H9 (cell line): ENCODE measurements around the gene MEIS2. TPM values are rescaled to one million over a fixed set of nuclear protein-coding genes. Genes with fewer than 3 reads are reported as not detected.

Experiments
- DNase-seq: peaks from one replicate; pipeline ENCODE4 v3.0.0-alpha.2; 2017
- H2AFZ ChIP-seq: one replicate; pipeline ENCODE4 v1.6.1; 2013; ENCODE audit warnings: mild to moderate bottlenecking, low read length, control low read depth, moderate library complexity
- H2AK5ac ChIP-seq: 2 replicates; pipeline ENCODE4 v1.6.1; 2013; ENCODE audit warnings: low read length, control low read depth, mixed read lengths; ENCODE audit not compliant: insufficient read length
- H2BK120ac ChIP-seq: one replicate; pipeline ENCODE4 v1.6.1; 2013; ENCODE audit warnings: low read depth, mild to moderate bottlenecking, low read length, control low read depth, inconsistent platforms; ENCODE audit not compliant: poor library complexity, severe bottlenecking
- H2BK12ac ChIP-seq: 2 replicates; pipeline ENCODE4 v1.6.1; 2013; ENCODE audit warnings: low read length, control low read depth, mixed read lengths, low read depth; ENCODE audit not compliant: insufficient read length
- H2BK15ac ChIP-seq: 2 replicates; pipeline ENCODE4 v1.6.1; 2013; ENCODE audit warnings: low read depth, low read length, control low read depth
- H2BK20ac ChIP-seq: one replicate; pipeline ENCODE4 v1.6.1; 2013; ENCODE audit warnings: low read depth, mild to moderate bottlenecking, low read length, control low read depth, inconsistent platforms; ENCODE audit not compliant: poor library complexity, severe bottlenecking
- H2BK5ac ChIP-seq: 2 replicates; pipeline ENCODE4 v1.6.1; 2013; ENCODE audit warnings: low read length, control low read depth, mixed read lengths; ENCODE audit not compliant: insufficient read length
- H3K14ac ChIP-seq: 2 replicates; pipeline ENCODE4 v1.6.1; 2013; ENCODE audit warnings: low read length, control low read depth; ENCODE audit not compliant: insufficient read depth
- H3K18ac ChIP-seq: 2 replicates; pipeline ENCODE4 v1.6.1; 2013; ENCODE audit warnings: low read depth, mild to moderate bottlenecking, mixed read lengths, low read length, control low read depth; ENCODE audit not compliant: insufficient read length
- H3K23ac ChIP-seq: 2 replicates; pipeline ENCODE4 v1.6.1; 2013; ENCODE audit warnings: low read length, control low read depth, mixed read lengths, low read depth; ENCODE audit not compliant: insufficient read length
- H3K23me2 ChIP-seq: 2 replicates; pipeline ENCODE4 v1.6.1; 2013; ENCODE audit warnings: low read depth, mild to moderate bottlenecking, mixed read lengths, low read length, control low read depth; ENCODE audit not compliant: insufficient read length, poor library complexity, severe bottlenecking
- H3K27ac ChIP-seq: 2 replicates; pipeline ENCODE4 v1.5.1; 2013; ENCODE audit warnings: low read length, control low read depth, mixed read lengths, low read depth; ENCODE audit not compliant: insufficient read length
- H3K27me3 ChIP-seq: 2 replicates; pipeline ENCODE4 v1.6.1; 2013; ENCODE audit warnings: low read length, control low read depth, inconsistent platforms; ENCODE audit not compliant: insufficient read depth
- H3K4ac ChIP-seq: 2 replicates; pipeline ENCODE4 v1.6.1; 2013; ENCODE audit warnings: low read depth, mild to moderate bottlenecking, control low read depth, inconsistent platforms, low read length, moderate library complexity
- H3K4me1 ChIP-seq: 2 replicates; pipeline ENCODE4 v1.6.1; 2013; ENCODE audit warnings: low read length, control low read depth, inconsistent platforms; ENCODE audit not compliant: insufficient read depth
- H3K4me2 ChIP-seq: 2 replicates; pipeline ENCODE4 v1.6.1; 2013; ENCODE audit warnings: low read length, control low read depth, mixed read lengths; ENCODE audit not compliant: insufficient read length, insufficient read depth
- H3K56ac ChIP-seq: 2 replicates; pipeline ENCODE4 v1.6.1; 2013; ENCODE audit warnings: low read depth, mild to moderate bottlenecking, mixed read lengths, low read length, control low read depth; ENCODE audit not compliant: insufficient read length
- H3K79me1 ChIP-seq: 2 replicates; pipeline ENCODE4 v1.6.1; 2013; ENCODE audit warnings: low read depth, mild to moderate bottlenecking, moderate library complexity, low read length, control low read depth, inconsistent platforms; ENCODE audit not compliant: insufficient read depth, poor library complexity, severe bottlenecking
- H3K79me2 ChIP-seq: 2 replicates; pipeline ENCODE4 v1.6.1; 2013; ENCODE audit warnings: low read length, control low read depth, inconsistent platforms; ENCODE audit not compliant: insufficient read depth
- H3K9ac ChIP-seq: 2 replicates; pipeline ENCODE4 v1.6.1; 2013; ENCODE audit warnings: low read length, control low read depth, mixed read lengths; ENCODE audit not compliant: insufficient read length; ENCODE audit errors: extremely low read depth
- H3K9me3 ChIP-seq: one replicate; pipeline ENCODE4 v1.6.1; 2013; ENCODE audit warnings: low read depth, low read length, inconsistent platforms; ENCODE audit not compliant: control insufficient read depth
- H3T11ph ChIP-seq: one replicate; pipeline ENCODE4 v1.6.1; 2013; ENCODE audit warnings: mild to moderate bottlenecking, low read length, control low read depth, inconsistent platforms
- H4K20me1 ChIP-seq: one replicate; pipeline ENCODE4 v1.6.1; 2013; ENCODE audit not compliant: control insufficient read depth, insufficient read length, insufficient read depth
- H4K5ac ChIP-seq: 2 replicates; pipeline ENCODE4 v1.6.1; 2013; ENCODE audit warnings: low read depth, mild to moderate bottlenecking, mixed read lengths, low read length, control low read depth; ENCODE audit not compliant: insufficient read length
- H4K8ac ChIP-seq: replicated peaks from 2 replicates; pipeline ENCODE4 v1.6.1; 2013; ENCODE audit warnings: low read length, control low read depth, mixed read lengths, low read depth; ENCODE audit not compliant: insufficient read length
- H4K91ac ChIP-seq: 2 replicates; pipeline ENCODE4 v1.6.1; 2013; ENCODE audit warnings: low read depth, mild to moderate bottlenecking, moderate library complexity, mixed read lengths, low read length, control low read depth; ENCODE audit not compliant: insufficient read length
- H3K27ac Mint-ChIP-seq, 3 experiments: 2 replicates in 2 of 3; 3 replicates in 1 of 3; pipeline ENCODE4 v1.8.0; 2020 to 2021; ENCODE audit warnings: mixed read lengths in 3 of 3, mild to moderate bottlenecking in 1 of 3, moderate library complexity in 1 of 3
- H3K27me3 Mint-ChIP-seq: 2 replicates; pipeline ENCODE4 v1.8.0; 2021; ENCODE audit warnings: low read depth, mild to moderate bottlenecking, moderate library complexity, mixed read lengths
- H3K36me3 Mint-ChIP-seq, 3 experiments: 2 replicates in 2 of 3; 3 replicates in 1 of 3; pipeline ENCODE4 v1.8.0; 2020 to 2021; ENCODE audit warnings: low read depth in 3 of 3, mixed read lengths in 3 of 3; ENCODE audit not compliant: insufficient read depth in 1 of 3
- H3K4me1 Mint-ChIP-seq, 2 experiments: 2 replicates each; pipeline ENCODE4 v1.8.0; 2020; ENCODE audit warnings: mixed read lengths in 2 of 2
- H3K4me3 Mint-ChIP-seq, 2 experiments: 2 replicates in 1 of 2; 3 replicates in 1 of 2; pipeline ENCODE4 v1.8.0; 2020 to 2021; ENCODE audit warnings: mild to moderate bottlenecking in 2 of 2, mixed read lengths in 2 of 2, moderate library complexity in 1 of 2
- H3K9me3 Mint-ChIP-seq, 2 experiments: 2 replicates in 1 of 2; 3 replicates in 1 of 2; pipeline ENCODE4 v1.8.0; 2020; ENCODE audit warnings: mild to moderate bottlenecking in 2 of 2, mixed read lengths in 2 of 2, moderate library complexity in 1 of 2
- CTCF ChIP-seq: fragments of 200-600 bp; sonication (generic); conservative IDR thresholded peaks from 3 replicates; pipeline ENCODE4 v1.8.0; 2021; ENCODE audit warnings: antibody characterized with exemption, mild to moderate bottlenecking
- WGBS: extraction: QIAGEN DNeasy Blood & Tissue Kit; methylation state at CpG from one replicate; pipeline ENCODE4 v1.1.7; 2013; ENCODE audit warnings: missing lambda C conversion rate, low lambda C conversion rate, mixed read lengths; ENCODE audit not compliant: insufficient read length; ENCODE audit errors: extremely low coverage; 5-methylcytosine and 5-hydroxymethylcytosine counted together
- total RNA-seq: library from RNA; stranded (reverse); gene quantifications from 2 replicates; pipeline ENCODE4 v1.2.1, GENCODE V29; 2021

MEIS2 gene
- total RNA-seq, 1 experiment from 2014 or later, result 0.35 TPM

- H3K27ac Mint-ChIP-seq, result peak overlapping the region; percentile 95 to 99 (median 98)
- no peak overlapping the region for H3T11ph ChIP-seq
- H4K91ac ChIP-seq, result no peak overlapping the region
- H3K79me2 ChIP-seq, result no peaks in the 10 kb centered on the region
- peak; percentile 64 for DNase-seq
- no peaks in the 10 kb centered on the region for H3K9me3 ChIP-seq
- no peak overlapping the region for H3K18ac ChIP-seq
- no peak overlapping the region for H4K5ac ChIP-seq
- peak overlapping the region; percentile 4 for H3K9ac ChIP-seq
- H3K27me3 ChIP-seq, result no peaks in the 10 kb centered on the region
- H3K27me3 Mint-ChIP-seq, result no peaks in the 10 kb centered on the region; the same call in 1 of the 2 replicates
- H4K20me1 ChIP-seq, result no peaks in the 10 kb centered on the region
- no peak overlapping the region; the same call in 1 of the 2 replicates for H3K4ac ChIP-seq
- peak overlapping the region; percentile 83 for H2AFZ ChIP-seq
- H3K4me2 ChIP-seq, result peak overlapping the region; percentile 41
- H2BK12ac ChIP-seq, result no peak overlapping the region
- no peak for TF ChIP-seq CTCF
- peak overlapping the region; percentile 53 to 77 for H3K4me3 Mint-ChIP-seq
- no peak overlapping the region for H2BK120ac ChIP-seq
- H3K14ac ChIP-seq, result no peak overlapping the region
- H2BK5ac ChIP-seq, result no peak overlapping the region
- H2AK5ac ChIP-seq, result no peak overlapping the region
- H3K36me3 Mint-ChIP-seq, result no peaks in the 10 kb centered on the region; a peak in 1 of 7 replicates
- H2BK15ac ChIP-seq, result no peak overlapping the region
- H3K4me1 ChIP-seq, result peaks cover 10% of the 10 kb centered on the region; the same call in 1 of the 2 replicates
- no peaks in the 10 kb centered on the region for H3K79me1 ChIP-seq
- H3K27ac ChIP-seq, result peak overlapping the region; percentile 4
- H3K9me3 Mint-ChIP-seq, result peaks cover 0 to 5% of the 10 kb centered on the region in 2 experiments; a peak in 3 of 5 replicates
- no peak overlapping the region for H3K23ac ChIP-seq
- H4K8ac ChIP-seq, result no peak overlapping the region
- no peak overlapping the region for H3K56ac ChIP-seq
- peaks cover 38 to 44% of the 10 kb centered on the region in 2 experiments for H3K4me1 Mint-ChIP-seq
- no CpG with 5 or more reads among the region's 12 CpGs for WGBS
- no peak overlapping the region for H2BK20ac ChIP-seq
- H3K23me2 ChIP-seq, result no peaks in the 10 kb centered on the region
These were observed 54.2 kb downstream of the MEIS2 start for GRCh38 chr15:37045859-37046740.
